ENCODE measurements around the gene CASTOR1.

GRCh38 chr22:30293026-30293425, 3.7 kb upstream of the CASTOR1 start:
- no peak for TF ChIP-seq POLR2A (IDR thresholded peaks at IDR 0.05; ENCODE audit: low read length)
- TF ChIP-seq GATA1 (IDR thresholded peaks at IDR 0.05; ENCODE audit: low read depth, low read length), result no peak
